ENCODE results near the gene KCNH6. TPM values are rescaled to one million over a fixed set of nuclear protein-coding genes. Genes with fewer than 3 reads are reported as not detected.
A peak's percentile ranks its signal among the peaks of the same experiment; 100 is the strongest.

The KCNH6 gene
- not detected for total RNA-seq

GRCh38 chr17:63523253-63523855 is at the start of gene KCNH6:
KCNH6 (plus strand) TSS chr17:63523358; CDS start chr17:63523414, 56 bp downstream.
- DNase-seq (ENCODE audit: low spot score) = no peak

DNA sequence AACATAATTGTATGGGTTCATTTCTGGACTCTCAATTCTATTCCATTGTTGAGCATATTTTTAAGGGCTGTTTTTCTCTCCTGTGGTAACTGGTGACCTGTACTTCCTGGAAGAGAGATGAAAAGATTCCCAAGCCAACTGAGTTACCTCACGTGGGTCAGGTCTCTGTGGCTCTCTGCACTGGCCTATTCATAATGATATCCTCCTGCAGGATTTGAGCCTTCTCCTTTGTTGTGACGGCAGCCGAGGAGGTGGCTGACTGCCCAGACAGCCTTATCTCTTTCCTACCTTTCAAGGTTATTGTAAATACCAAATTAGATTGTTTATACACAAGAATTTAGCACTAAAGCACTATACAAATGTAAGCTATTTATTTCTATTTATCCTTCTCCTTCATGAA is 49.0 kb upstream of the KCNH6 start:
- peak; percentile 78 for DNase-seq (ENCODE audit: low spot score)

DNA sequence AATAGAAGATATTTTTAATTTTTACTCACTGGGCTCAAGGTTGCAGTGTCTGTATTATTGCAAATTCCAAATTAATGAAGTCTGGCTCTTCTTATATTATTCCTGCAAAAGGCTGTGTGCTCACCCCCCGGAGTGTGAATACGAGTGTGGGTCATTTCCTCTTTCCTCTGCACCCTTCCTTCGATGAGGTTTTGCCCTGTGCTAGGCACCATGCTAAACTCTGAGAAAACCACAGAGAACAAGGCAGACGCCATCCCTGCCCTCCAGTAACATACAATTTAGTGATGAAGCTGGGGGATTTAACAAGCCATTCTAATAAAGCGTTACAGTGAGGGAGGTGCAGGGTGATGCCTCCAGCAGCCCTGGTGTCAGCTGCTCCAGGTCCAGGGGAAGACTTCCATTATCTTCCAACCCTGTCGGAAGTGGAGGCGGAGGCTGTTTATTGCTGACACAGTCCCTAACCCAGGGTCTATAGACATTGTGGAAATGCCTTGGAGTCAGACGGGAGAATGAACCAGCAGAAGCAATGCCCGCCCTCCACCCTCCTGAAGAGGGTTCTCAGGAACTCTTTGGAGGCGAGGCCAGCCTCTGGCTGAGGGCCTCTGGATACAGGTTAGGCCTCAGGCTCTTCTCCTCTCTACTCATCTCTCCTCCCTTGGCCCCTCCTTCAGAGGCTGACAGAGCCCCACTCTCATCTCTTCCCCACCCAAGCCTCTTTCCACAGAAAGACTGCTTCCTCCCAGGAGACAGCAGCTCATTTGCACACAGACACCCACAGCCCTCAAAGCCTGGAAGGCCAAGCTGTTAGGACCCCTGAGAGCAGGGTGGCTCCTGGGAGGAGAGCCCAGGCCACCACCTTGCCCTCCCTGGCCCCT is 48.3 kb upstream of the KCNH6 start:
- DNase-seq (ENCODE audit: low spot score) = no peak

- no peak for DNase-seq (ENCODE audit: low spot score)
Observed at GRCh38 chr17:63475491-63476412, 47.4 kb upstream of the KCNH6 start.

GRCh38 chr17:63476459-63476853 is 46.7 kb upstream of the KCNH6 start:
- DNase-seq (ENCODE audit: low spot score) = no peak

GRCh38 chr17:63476854-63477479 is 46.2 kb upstream of the KCNH6 start, which contains the start of gene ACE:
ACE (plus strand) TSS chr17:63477061; CDS start chr17:63477095, 34 bp downstream.
- no peak for DNase-seq (ENCODE audit: low spot score)

GRCh38 chr17:63477480-63478440 is 45.4 kb upstream of the KCNH6 start:
- DNase-seq (ENCODE audit: low spot score) = no peak

- peak; percentile 71 for DNase-seq (ENCODE audit: low spot score)
Observed at GRCh38 chr17:63478814-63479494, 44.2 kb upstream of the KCNH6 start.

GRCh38 chr17:63479495-63480184 is 43.5 kb upstream of the KCNH6 start:
- DNase-seq (ENCODE audit: low spot score) = no peak

GRCh38 chr17:63480192-63480784 is 42.9 kb upstream of the KCNH6 start:
- no peak for DNase-seq (ENCODE audit: low spot score)

DNA sequence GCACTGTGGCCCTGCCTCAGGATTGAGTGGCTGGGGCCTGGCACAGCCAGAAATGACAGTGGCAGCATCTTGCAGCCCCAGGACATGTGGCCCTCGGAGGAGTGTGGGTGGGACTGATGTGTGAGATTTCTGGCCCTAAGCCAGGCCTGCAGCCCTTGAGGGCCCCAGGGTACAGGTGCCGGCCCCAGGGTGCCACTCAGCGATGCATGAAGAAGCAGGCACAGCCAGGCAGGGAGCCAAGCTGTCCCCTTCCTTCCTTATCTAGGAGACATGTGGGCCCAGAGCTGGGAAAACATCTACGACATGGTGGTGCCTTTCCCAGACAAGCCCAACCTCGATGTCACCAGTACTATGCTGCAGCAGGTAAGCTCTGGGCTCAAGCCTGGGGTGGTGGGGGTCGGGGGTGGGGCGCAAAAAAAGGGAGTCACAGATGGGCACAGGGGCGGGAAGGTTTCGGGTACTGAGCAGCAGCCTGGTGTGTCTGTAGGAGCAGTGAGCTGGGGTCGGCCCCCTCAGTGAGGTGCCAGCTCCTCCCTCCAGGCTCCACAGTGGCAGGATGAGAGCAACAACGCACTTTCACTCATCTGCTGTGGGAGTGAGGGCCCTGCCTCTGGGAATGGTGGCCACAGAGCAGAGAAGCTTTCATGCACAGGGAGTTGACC is 42.2 kb upstream of the KCNH6 start:
- DNase-seq (ENCODE audit: low spot score) = no peak

- no peak for DNase-seq (ENCODE audit: low spot score)
Observed at GRCh38 chr17:63481488-63481870, 41.7 kb upstream of the KCNH6 start.

DNA sequence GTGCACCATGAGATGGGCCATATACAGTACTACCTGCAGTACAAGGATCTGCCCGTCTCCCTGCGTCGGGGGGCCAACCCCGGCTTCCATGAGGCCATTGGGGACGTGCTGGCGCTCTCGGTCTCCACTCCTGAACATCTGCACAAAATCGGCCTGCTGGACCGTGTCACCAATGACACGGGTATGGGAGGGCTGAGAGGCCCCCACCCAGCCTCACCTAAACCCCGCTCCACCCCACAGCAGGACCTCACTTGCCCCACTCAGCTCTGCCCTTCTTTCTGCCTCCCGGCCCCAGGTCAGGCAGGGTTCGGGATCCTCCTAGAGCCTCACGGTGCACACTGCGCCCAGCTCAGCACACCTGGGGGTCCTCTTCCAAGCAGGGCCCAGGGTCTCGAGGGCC is 40.6 kb upstream of the KCNH6 start:
- DNase-seq (ENCODE audit: low spot score) = no peak

- no peak for DNase-seq (ENCODE audit: low spot score)
Observed at GRCh38 chr17:63483038-63483437, 40.1 kb upstream of the KCNH6 start.

DNA sequence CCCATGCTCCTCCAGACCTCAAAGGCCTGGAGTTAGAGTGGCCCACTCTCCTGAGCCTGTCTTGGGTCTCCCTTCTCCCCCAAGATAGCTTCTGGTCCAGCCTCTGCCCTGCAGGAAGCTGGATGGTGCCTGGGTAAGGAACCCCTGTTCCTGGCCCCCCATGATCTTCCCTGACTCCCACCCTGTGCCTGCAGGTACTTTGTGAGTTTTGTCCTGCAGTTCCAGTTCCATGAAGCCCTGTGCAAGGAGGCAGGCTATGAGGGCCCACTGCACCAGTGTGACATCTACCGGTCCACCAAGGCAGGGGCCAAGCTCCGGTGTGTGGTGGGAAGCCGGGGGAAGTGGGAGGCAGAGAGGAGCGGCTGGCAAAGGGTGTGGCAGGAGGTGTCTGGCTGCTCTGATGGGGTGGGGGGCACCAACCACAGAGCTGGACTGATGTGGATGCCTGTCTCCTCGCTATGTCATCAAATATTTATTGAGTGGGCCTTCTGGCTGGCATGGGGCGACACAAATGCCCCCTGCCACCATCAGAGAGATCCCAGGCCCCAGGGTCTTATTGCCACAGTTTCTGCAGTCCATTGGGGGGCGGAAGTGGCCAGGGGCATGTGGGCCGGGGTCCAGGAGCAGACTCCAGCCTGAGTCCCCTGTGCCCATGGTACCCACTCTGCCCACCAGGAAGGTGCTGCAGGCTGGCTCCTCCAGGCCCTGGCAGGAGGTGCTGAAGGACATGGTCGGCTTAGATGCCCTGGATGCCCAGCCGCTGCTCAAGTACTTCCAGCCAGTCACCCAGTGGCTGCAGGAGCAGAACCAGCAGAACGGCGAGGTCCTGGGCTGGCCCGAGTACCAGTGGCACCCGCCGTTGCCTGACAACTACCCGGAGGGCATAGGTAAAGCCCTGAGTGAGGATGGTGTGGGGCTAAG is 39.2 kb upstream of the KCNH6 start:
- DNase-seq (ENCODE audit: low spot score) = no peak

DNA sequence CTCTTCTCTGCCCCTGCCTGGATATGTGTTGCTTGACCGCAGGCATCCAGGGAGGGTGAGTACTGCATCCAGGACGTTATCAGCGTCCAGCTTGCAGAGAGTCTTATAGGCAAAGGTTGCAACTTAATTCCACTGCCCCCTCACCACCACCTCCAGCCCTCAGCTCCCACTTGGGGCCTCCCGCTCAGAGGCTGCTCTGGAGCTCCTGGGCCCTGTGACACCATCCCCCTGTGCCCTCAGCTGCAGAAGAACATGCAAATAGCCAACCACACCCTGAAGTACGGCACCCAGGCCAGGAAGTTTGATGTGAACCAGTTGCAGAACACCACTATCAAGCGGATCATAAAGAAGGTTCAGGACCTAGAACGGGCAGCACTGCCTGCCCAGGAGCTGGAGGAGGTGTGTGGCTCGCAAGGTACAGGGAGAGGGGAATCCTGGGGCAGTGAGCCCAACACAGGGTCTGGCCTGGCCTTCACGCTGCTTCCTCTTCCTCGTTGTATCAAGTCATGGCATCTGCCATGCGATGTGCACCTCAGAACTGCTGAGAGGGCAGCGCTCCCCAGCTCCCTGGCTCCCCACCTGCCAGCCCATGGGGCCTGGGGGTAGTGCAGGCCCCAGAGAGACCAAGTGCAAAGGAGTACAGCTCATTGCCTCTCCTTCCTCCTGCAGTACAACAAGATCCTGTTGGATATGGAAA is 36.7 kb upstream of the KCNH6 start:
- no peak for DNase-seq (ENCODE audit: low spot score)

DNA sequence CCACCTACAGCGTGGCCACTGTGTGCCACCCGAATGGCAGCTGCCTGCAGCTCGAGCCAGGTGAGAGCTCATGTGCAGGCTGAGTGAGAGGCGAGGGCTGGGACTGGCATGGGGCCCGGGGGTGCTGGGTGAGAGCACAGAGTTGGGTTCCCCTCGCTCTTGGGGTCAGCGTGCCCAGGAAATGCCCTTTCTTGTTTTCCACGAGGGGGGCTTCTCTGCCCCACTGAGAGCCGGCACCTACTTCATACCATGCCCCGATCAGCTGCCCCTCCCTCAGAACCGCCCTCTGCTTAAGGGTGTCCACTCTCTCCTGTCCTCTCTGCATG is 36.2 kb upstream of the KCNH6 start:
- DNase-seq (ENCODE audit: low spot score) = no peak

Measured in mucosa of gallbladder (tissue), 1 donor.